Measurements from ENCODE around the gene ZNF862.

ZNF862 gene

GRCh38 chr7:149862156-149862555 is 24.0 kb downstream of the ZNF862 start:
- DNase-seq (ENCODE audit: low read depth in 2 of 2) = no peak
- no peak for TF ChIP-seq CTCF (IDR thresholded peaks at IDR 0.05; ENCODE audit: low read depth, low read length)
- H3K4me3 ChIP-seq (replicated peaks in 1 of 2; ENCODE audit: low read depth in 2 of 2, low read length in 2 of 2) = no peak overlapping the region

- H3K4me3 ChIP-seq (replicated peaks in 1 of 2; ENCODE audit: low read depth in 2 of 2, low read length in 2 of 2) = no peak overlapping the region
- no peak for DNase-seq (ENCODE audit: low read depth in 2 of 2)
- TF ChIP-seq CTCF (IDR thresholded peaks at IDR 0.05; ENCODE audit: low read depth, low read length) = no peak
These were observed 25.3 kb downstream of the ZNF862 start for GRCh38 chr7:149863500-149863899.

GRCh38 chr7:149864023-149864422 is 25.8 kb downstream of the ZNF862 start:
- no peak overlapping the region for H3K4me3 ChIP-seq (replicated peaks in 1 of 2; ENCODE audit: low read depth in 2 of 2, low read length in 2 of 2)
- no peak for DNase-seq (ENCODE audit: low read depth in 2 of 2)
- TF ChIP-seq CTCF (IDR thresholded peaks at IDR 0.05; ENCODE audit: low read depth, low read length) = no peak

- no peak overlapping the region for H3K4me3 ChIP-seq (replicated peaks in 1 of 2; ENCODE audit: low read depth in 2 of 2, low read length in 2 of 2)
- no peak for TF ChIP-seq CTCF (IDR thresholded peaks at IDR 0.05; ENCODE audit: low read depth, low read length)
- no peak for DNase-seq (ENCODE audit: low read depth in 2 of 2)
These were observed 26.6 kb downstream of the ZNF862 start for GRCh38 chr7:149864751-149865150.

- no peak for TF ChIP-seq CTCF (IDR thresholded peaks at IDR 0.05; ENCODE audit: low read depth, low read length)
- DNase-seq (ENCODE audit: low read depth in 2 of 2) = peak; percentile 11 to 57
- no peak overlapping the region for H3K4me3 ChIP-seq (replicated peaks in 1 of 2; ENCODE audit: low read depth in 2 of 2, low read length in 2 of 2)
These were observed 27.3 kb downstream of the ZNF862 start for GRCh38 chr7:149865437-149865836.

- no peak for DNase-seq (ENCODE audit: low read depth in 2 of 2)
- no peak overlapping the region for H3K4me3 ChIP-seq (replicated peaks in 1 of 2; ENCODE audit: low read depth in 2 of 2, low read length in 2 of 2)
- no peak for TF ChIP-seq CTCF (IDR thresholded peaks at IDR 0.05; ENCODE audit: low read depth, low read length)
These were observed 28.1 kb downstream of the ZNF862 start for GRCh38 chr7:149866139-149866778.
